Activated effector memory CD4-positive, alpha-beta T cell treated with anti-CD3 and anti-CD28 coated beads, Interleukin-2, amount 50 U/mL, for 16 hours (primary cell): ENCODE measurements around the gene RBM10.

Source experiments
- DNase-seq: peaks from one replicate; pipeline ENCODE4 v3.0.0-alpha.2; 2020

RBM10 gene

DNA sequence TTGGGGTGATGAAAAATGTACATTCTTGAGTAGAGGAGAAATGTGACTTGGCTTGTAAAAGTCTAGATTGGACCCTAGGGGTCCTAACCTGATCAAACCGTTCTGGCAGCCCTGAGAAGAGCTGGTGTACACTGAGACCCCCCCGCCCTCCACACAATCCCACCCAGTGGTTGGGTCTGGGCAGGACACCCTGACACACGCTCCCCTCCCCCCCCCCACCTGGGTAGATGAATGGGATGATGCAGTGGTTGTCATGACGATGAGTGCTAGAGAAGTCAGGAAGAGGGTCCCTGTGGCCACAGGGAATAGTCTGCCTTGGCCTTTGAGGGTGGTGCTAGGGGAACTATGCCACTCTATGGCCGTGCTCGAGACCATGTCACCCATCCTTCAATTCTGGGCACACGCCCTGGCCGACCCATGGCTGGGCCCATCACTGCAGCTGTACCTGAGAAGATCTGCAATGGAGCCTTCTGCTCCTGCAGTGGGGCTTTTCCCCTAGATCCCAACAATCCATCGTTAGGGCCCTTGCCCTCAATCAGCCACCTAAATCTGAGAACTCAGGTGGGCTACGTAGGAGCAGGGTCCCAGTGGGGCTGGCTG lies 77.8 kb downstream of the RBM10 start:
- DNase-seq: no peak

DNA sequence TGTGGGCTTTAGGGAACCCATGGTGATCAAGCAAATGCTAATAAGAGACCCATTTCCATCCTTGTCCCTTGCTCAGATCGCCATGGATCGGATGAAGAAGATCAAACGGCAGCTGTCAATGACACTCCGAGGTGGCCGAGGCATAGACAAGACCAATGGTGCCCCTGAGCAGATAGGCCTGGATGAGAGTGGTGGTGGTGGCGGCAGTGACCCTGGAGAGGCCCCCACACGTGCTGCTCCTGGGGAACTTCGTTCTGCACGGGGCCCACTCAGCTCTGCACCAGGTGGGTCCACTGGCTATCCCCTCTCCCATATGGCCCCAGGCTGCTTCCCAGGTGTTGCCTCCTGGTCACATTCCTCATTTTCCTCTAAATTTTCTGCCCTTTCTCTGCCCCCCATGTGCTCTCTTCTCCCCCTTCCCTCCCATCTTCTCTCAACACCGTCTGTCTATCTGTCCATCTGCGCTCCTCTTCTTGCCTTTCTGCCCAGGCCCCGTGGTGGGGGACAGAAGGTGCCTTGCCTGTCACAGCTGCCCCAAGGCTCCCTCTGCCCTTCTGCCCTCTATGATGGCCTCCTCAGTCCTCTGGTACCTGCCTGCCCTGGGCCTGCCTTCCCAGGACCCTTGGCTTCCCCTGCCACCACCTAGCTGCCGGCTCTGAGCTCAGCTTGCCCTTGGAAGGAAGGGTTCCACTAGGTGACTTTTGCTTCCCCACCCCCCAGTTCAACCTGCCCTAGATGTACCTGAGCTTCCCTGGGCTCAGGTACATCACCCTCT lies 78.6 kb downstream of the RBM10 start:
- no peak for DNase-seq

DNA sequence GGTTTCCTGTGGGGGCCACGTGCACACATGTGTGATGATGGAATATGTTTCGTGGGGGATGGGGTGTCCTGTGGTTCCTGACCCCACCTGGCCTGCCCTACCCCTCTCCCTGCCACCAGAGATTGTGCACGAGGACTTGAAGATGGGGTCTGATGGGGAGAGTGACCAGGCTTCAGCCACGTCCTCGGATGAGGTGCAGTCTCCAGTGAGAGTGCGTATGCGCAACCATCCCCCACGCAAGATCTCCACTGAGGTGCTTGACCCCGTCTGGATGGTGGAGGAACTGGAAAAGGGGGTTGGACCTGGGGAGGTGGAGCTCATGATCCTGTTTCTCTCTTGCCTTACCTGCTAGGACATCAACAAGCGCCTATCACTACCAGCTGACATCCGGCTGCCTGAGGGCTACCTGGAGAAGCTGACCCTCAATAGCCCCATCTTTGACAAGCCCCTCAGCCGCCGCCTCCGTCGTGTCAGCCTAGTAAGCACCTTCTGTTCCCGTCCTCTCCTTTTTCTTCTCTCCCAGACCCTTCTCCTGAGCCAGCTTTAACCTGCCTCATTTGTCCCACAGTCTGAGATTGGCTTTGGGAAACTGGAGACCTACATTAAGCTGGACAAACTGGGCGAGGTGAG lies 79.4 kb downstream of the RBM10 start:
- DNase-seq: no peak

DNA sequence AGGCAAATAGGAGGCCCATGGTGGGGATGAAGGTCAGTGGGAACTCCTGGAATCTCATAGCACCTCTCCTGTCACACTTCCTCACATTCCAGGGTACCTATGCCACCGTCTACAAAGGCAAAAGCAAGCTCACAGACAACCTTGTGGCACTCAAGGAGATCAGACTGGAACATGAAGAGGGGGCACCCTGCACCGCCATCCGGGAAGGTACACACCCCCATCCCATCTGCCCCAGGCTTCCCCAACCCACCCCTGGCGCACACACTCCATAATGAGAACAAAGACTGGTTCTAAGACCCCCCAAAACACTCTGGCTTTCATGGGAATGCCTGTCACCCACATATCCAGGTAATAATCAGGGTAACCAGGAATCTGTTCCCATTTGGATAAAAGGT lies 79.9 kb downstream of the RBM10 start:
- DNase-seq: no peak

DNA sequence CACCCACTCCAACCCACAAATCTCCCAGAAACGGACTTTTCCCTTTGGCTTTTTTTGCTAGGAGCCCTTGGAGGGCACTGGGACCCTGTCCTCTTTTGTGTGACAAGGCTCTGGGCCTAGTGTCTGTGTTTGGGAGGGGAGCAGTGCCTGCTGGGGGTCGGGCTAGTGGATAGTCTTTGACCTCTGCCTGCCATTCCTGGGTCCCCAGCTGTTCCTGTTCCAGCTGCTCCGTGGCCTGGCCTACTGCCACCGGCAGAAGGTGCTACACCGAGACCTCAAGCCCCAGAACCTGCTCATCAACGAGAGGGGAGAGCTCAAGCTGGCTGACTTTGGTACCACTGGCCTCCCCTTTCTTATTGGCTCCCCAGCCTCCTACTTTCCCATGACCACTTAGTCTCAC lies 81.0 kb downstream of the RBM10 start:
- DNase-seq: no peak

DNA sequence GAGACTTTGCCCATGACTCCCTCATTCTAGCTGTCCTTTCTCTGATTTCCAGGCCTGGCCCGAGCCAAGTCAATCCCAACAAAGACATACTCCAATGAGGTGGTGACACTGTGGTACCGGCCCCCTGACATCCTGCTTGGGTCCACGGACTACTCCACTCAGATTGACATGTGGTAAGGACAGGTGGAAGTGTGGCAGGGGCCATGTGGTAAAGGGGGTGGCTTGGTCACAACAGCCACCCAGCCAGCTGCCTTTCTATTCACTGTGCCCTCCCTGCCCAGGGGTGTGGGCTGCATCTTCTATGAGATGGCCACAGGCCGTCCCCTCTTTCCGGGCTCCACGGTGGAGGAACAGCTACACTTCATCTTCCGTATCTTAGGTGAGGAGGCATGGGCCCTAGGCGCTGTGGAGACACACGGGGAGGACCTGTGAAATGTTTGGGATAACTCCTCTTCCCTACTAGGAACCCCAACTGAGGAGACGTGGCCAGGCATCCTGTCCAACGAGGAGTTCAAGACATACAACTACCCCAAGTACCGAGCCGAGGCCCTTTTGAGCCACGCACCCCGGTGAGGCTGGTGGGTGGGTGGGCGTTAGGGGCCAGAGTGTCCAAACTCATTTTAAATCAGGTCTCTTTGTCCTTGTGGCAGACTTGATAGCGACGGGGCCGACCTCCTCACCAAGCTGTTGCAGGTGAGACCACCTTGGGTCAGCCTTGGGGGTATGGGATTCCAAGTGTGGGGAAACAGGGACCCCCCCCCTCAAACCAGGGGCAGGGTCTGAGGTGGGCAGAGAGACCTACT lies 81.7 kb downstream of the RBM10 start:
- DNase-seq: no peak

DNA sequence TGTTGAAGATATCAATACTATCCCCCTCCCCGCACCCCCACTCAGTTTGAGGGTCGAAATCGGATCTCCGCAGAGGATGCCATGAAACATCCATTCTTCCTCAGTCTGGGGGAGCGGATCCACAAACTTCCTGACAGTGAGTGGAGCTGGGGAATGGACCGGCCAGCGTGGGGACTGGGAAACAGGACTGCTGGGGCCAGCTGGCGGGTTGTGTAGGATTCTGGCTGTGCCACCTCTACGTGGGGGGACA lies 82.2 kb downstream of the RBM10 start:
- DNase-seq: no peak

DNA sequence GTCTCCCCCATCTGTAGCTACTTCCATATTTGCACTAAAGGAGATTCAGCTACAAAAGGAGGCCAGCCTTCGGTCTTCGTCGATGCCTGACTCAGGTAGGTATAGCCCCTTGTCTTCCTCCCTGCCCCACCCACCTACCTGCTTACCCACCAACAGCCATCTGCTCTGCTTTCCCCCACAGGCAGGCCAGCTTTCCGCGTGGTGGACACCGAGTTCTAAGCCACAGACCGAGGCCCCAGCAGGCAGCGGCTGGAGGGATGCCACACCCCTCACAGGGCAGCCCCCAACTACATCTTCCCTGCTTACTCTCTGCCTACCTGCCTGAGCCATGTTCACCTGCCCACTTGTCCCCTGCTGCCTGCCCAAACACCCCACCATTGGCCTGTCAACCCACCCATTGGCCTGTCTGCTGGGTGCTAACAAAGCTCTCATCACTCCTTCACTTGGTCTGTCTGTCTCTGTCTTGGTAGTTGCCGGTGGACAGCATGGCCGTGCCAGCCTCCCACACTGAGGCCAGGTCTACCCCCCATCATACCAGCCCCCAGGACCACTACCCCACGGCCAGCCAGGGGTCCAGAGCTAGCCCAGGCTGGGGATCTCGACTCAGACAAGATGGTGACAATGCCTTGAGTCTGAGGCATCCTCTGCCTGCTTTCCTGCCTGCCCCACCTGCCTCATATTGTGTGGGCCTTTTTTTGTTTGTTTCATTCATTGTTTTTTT lies 83.7 kb downstream of the RBM10 start:
- DNase-seq: no peak

DNA sequence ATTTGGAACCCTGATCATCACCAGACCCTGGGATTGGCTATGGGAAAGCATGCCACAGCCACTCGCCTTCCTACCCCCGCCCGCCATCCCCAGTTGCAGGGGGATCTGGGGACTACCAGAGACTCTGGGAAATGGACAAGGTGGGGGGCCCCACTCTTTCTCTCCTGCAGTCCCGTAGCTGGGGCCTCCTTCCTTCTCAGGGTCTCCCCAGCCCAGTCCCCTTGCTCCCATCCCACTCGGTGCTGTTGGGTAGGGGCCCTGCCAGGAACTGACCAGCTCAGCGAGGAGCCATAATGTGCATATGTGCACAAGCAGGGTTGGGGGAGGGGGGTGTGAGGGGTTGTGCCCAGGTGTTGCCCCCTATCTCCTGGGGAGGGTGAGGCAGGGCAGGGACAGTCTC lies 84.4 kb downstream of the RBM10 start:
- no peak for DNase-seq

DNA sequence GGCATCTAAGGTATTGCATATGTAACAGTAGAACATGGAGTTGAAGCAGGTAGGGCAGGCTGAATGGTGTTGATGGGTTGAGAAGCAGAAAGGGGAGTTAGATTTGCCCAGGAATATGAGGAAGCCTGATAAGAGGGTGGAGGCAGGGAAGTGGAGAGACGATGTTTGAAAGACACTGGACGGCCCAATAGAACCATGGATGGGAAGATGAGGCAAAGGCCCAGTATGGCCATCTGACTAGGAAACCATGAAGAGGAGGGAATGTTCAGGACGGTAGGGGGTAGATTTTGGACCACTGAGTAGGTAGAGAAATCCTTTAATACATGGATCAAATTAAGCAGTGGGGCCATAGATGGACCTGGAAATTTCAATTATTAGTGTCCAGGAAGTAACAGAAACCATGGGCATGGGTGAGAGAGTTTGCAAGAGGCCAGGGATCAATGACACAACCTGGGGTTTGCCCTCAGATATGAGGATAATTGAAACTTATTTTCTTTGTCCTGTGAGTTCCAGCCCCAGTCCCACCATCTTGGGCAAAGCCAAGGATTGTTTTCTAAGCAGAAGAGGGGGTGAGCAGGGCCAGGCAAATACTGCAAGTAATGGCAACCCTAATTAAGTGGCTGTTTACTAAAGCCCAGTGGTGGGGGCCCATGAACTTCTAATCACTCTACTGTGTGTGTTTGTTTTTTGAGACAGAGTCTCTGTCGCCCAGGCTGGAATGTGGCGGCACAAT lies 85.3 kb downstream of the RBM10 start:
- no peak for DNase-seq

DNA sequence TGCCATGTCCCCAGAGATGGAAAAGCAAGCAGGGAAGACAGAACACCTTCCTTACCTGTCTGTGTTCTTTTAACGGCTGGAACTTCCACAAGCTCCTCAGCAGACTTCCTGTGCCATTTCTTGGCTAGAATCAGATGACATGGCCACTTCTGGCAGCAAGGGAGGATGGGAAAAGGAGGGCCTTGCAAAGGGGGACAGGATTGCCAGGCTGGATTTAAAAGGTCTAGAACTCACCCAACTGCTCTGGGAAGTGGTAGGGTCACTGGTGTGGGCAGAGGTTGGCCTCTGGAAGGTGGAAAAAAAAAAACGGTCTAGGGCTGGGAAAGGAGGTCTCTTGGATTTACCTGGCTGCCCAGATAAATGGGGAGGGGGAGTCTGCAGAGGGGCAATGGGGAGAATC lies 86.1 kb downstream of the RBM10 start:
- DNase-seq: no peak

DNA sequence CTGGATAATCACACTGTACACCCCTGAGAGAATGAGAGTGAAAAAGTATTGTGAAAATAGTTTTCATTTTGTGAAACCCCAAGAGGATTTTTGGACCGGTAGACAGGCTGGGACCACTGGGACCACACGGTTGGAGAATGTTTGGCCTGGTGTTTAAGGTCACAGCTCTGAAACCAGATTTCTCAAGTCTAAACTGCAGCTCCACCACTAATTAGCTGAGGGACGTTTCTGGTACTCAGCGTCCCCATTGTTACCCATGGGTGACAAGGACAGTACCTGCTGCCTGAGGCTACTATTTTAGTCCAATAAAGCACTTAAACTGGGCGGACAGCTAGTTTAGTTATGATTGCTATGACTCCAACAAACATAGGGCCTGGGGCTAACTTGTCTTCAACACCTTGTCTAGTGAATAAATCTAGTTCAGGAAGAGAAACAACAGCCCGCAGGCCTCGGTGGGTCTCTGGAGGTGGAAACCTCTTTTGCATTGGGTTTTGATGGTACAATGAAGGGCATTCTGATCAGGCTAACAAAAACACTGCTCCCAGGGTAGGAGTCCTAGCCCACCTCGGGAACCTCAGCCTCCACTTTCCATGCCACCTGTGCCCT lies 87.3 kb downstream of the RBM10 start:
- DNase-seq: no peak

DNA sequence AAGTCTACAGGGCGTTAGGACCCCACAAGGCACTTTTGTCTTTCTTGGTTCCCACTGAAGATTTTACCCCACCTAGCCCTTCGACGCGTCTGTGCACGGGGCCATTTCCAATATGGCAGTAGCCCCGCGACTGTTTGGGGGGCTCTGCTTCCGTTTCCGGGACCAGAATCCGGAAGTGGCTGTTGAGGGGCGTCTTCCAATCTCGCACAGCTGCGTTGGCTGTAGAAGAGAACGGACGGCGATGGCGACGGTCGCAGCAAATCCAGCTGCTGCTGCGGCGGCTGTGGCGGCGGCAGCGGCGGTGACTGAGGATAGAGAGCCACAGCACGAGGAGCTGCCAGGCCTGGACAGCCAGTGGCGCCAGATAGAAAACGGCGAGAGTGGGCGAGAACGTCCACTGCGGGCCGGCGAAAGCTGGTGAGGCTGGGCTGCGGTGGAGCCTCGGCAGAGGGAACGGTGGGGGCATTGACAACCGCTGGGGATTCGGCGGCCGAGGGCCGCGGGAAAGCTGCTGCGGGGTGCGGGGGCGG lies 87.8 kb downstream of the RBM10 start, which contains the start of gene USP11:
Gene USP11 (plus strand): TSS at position 207 of the 530 bp plus-strand sequence. CDS start 35 bp downstream, at position 242.
- DNase-seq: peak; percentile 73

DNA sequence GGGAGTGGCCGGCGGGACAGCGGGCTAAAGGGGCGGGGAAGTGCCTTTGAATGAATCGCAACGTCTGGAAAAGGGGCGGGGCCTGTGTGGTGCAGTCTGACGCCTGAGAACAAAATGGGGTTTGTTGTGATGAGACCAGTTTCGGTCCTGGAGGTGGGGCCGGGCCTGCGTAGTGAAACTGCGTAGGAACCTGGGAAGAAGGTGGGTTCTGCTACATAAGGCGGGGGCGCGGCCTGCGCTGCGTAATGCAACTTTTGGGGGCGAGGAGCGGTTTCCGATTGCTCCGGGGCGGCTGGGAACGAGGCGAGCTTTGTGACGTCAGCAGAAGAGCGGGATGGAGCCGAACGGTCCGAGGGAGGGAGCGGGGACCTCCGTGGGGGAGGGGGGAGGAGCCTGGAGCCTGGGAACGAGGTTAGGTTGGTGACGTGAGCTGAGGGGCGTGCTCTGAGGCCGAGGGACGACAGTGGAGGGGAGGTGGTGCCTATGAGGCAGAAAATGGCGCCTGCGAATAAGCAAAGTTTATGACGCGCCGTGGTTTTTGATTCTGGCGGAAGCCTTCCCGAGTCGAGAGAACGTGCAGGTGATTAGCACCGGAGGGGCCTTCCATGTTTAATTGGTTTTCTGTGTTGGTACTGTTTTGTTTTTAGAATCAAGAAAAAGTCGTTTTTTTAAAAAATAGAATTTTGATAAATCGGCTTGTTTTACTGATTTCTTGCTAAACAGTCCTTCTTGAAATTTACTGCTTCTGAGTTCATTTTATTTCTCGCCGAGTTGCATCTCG lies 88.5 kb downstream of the RBM10 start:
- DNase-seq: peak; percentile 96

DNA sequence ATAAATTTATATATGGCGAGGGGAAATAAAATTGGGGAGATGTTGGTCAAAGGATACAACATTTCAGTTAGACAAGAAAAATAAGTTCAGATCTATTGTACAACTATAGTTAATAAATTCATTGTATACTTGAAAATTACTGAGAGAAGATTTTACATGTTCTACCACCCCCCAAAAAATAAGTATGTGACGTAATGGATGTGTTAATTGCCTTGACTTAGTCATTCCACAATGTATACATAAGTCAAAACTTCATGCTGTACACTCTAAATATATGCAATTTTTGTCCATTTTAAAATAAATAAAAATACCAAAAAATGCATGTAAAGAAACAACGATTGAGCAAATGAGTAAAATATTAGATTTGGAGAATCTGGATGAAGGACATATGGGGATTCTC lies 89.6 kb downstream of the RBM10 start:
- no peak for DNase-seq

DNA sequence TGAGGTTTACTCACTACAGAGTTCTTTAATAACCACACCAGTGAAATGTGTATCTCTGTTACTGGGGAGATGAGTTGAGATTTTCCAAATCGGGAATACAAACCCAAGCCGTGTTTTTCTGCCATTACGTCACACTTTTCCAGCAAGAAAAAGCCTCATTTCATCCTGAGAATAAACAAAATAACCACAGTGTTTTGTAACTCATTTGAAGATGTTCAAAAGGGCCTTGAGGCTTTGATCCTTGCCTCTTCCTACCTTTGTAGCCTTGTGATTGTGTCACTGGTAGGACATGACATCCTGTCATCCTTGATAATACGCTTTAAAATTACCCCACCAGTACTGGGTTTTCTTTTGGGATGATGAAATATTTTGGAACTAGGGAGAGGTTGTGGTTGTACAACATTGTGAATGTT lies 90.7 kb downstream of the RBM10 start:
- DNase-seq: no peak
